CD4-positive, alpha-beta T cell (primary cell): ENCODE data around the gene UGGT2. TPM values are rescaled to one million over a fixed set of nuclear protein-coding genes. Genes with fewer than 3 reads are reported as not detected.

ENCODE experiments used
- ATAC-seq: fragments of 200-7000 bp; cut with Tn5 transposase; one replicate; pipeline ENCODE4 v1.10.0; 2022; ENCODE audit warnings: mild to moderate bottlenecking; ENCODE audit not compliant: poor library complexity
- CTCF ChIA-PET: fragments of 350-600 bp; sonication (Branson Sonifier 250); formaldehyde crosslinking; loops from one replicate; lab custom pipeline; 2021; ENCODE audit warnings: antibody characterized with exemption, inconsistent platforms; lab: Charles Lee
- POLR2A ChIA-PET: fragments of 350-600 bp; sonication (Branson Sonifier 250); formaldehyde crosslinking; loops from one replicate; lab custom pipeline; 2021; ENCODE audit warnings: antibody characterized with exemption, inconsistent platforms; lab: Charles Lee
- DNase-seq, 14 experiments: peaks; one replicate each; pipeline ENCODE4 v3.0.0-alpha.2; 2013 to 2020; ENCODE audit warnings: mixed read lengths in 2 of 14
- H3K27ac ChIP-seq, 2 donors: one replicate each; pipeline versions ENCODE4 v1.5.1 to v1.7.0; 2013; ENCODE audit warnings: low read length in 2 of 2, low read depth in 1 of 2, mild to moderate bottlenecking in 1 of 2
- H3K27me3 ChIP-seq, 2 experiments: 1 replicate in 1 of 2; 2 replicates in 1 of 2; pipeline versions ENCODE4 v1.6.1 to v1.7.0; 2013; ENCODE audit warnings: low read length in 2 of 2, control low read depth in 1 of 2, mild to moderate bottlenecking in 1 of 2, moderate library complexity in 1 of 2; ENCODE audit not compliant: insufficient read depth in 2 of 2, control insufficient read depth in 1 of 2
- H3K36me3 ChIP-seq: one replicate; pipeline ENCODE4 v1.6.1; 2013; ENCODE audit warnings: low read length, control low read depth; ENCODE audit not compliant: insufficient read depth
- H3K4me1 ChIP-seq: one replicate; pipeline ENCODE4 v1.6.1; 2013; ENCODE audit warnings: low read length, control low read depth; ENCODE audit not compliant: insufficient read depth
- H3K4me3 ChIP-seq: one replicate; pipeline ENCODE4 v1.5.1; 2013; ENCODE audit warnings: mild to moderate bottlenecking, low read length, moderate library complexity
- H3K9me3 ChIP-seq, 2 experiments: 1 replicate in 1 of 2; 2 replicates in 1 of 2; pipeline versions ENCODE4 v1.6.1 to v1.7.0; 2013; ENCODE audit warnings: low read length in 2 of 2, mild to moderate bottlenecking in 2 of 2, control low read depth in 1 of 2, moderate library complexity in 1 of 2; ENCODE audit not compliant: control insufficient read depth in 1 of 2, insufficient read depth in 1 of 2
- H3K27ac Mint-ChIP-seq: one replicate; pipeline ENCODE4 v1.8.0; 2020; ENCODE audit warnings: mixed read lengths
- H3K27me3 Mint-ChIP-seq: one replicate; pipeline ENCODE4 v1.8.0; 2021; ENCODE audit warnings: mixed read lengths
- H3K36me3 Mint-ChIP-seq: one replicate; pipeline ENCODE4 v1.8.0; 2021; ENCODE audit warnings: low read depth, mixed read lengths
- H3K4me1 Mint-ChIP-seq: one replicate; pipeline ENCODE4 v1.8.0; 2021; ENCODE audit warnings: low read depth, mixed read lengths
- H3K4me3 Mint-ChIP-seq: one replicate; pipeline ENCODE4 v1.8.0; 2020; ENCODE audit warnings: mild to moderate bottlenecking, mixed read lengths
- H3K9me3 Mint-ChIP-seq: one replicate; pipeline ENCODE4 v1.8.0; 2020; ENCODE audit warnings: mixed read lengths
- CTCF ChIP-seq: fragments of 200-600 bp; IDR thresholded peaks from one replicate; pipeline ENCODE4 v1.8.0; 2022; ENCODE audit warnings: antibody characterized with exemption, mild to moderate bottlenecking
- intact Hi-C, 2 experiments: fragments of 100-400 bp; cut with DNase I in 1 of 2; cut with micrococcal nuclease in 1 of 2; formaldehyde crosslinking; loops; one replicate each; pipeline versions ENCODE4 v1.15.1 to v1.9.0; 2023 to 2025; cut with DNase I, micrococcal nuclease
- total RNA-seq, 174 experiments: library from RNA in 2 of 174; stranded (reverse) in 2 of 174; gene quantifications; one replicate each; pipeline ENCODE4 v1.2.3 and lab custom pipeline; 2021 to 2026

Gene UGGT2
- total RNA-seq, 2 experiments from 2014 or later: 0.38 TPM; not detected in 1

- Histone ChIP-seq H3K27me3 (no peaks in the 10 kb centered on the region), H3K36me3 (no peaks in the 10 kb centered on the region), H3K4me1 (no peaks in the 10 kb centered on the region), H3K4me3 (no peak overlapping the region), H3K9me3 (peaks cover 0 to 13% of the 10 kb centered on the region in 2 experiments), H3K27ac (no peak overlapping the region)
- ATAC-seq (no peak), DNase-seq (no peak)
- Mint-ChIP-seq H3K27me3 (peaks cover 30% of the 10 kb centered on the region), H3K4me3 (no peak overlapping the region), H3K9me3 (peaks cover 30% of the 10 kb centered on the region), H3K36me3 (no peaks in the 10 kb centered on the region), H3K4me1 (no peaks in the 10 kb centered on the region), H3K27ac (no peak overlapping the region)
- intact Hi-C loops: no loop called here
- CTCF ChIA-PET: no interaction called here
- TF ChIP-seq CTCF: no peak
- POLR2A ChIA-PET: no interaction called here
Observed at GRCh38 chr13:96044238-96044637, 9.0 kb downstream of the UGGT2 start.

DNA sequence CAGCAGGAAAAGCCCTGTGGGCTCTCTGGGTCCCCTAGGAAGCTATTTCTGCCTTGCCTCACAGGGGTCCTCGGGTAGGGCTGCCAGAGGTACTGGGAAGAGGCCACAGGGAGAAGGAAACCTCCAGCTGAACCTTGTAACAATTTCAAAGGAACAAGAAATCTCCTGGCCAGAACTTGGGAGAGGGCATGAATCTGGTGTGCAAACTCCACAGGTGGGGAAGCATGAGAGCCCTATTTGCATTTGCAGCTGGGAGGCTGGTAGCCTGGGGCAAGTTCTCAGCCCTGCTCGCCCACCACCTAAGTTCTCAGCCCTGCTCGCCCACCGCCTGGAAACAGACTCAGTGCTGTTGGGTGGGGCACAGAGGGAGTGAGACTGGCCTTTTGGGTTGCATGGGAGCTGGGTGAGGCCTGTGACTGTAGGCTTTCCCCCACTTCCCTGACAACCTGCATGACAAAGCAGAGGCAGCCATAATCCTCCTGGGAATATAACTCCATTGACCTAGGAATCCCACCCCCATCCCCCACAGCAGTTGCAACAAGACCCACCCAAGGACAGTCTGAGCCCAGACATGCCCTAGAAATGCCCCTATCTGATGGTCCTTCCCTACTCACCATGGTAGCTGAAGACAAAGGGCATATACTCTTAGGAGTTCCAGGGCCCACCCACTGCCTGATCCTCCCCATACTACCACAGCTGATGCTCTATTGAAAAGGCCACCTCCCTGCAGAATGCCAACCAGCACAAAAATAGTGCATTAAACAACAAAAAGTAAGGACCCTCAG, 11.7 kb downstream of the UGGT2 start:
- ChIA-PET CTCF (no interaction called here), POLR2A (interaction anchor here (1.1 kb wide), 1 partner anchor 21 kb away, joined by 4 read pairs; no protein-coding TSS in a partner anchor)
- no peaks in the 10 kb centered on the region for H3K4me1 ChIP-seq
- DNase-seq (no peak), ATAC-seq (no peak)
- no peak overlapping the region for H3K4me3 ChIP-seq
- no peaks in the 10 kb centered on the region for H3K4me1 Mint-ChIP-seq
- intact Hi-C loops: no loop called here
- H3K27ac Mint-ChIP-seq: no peak overlapping the region
- peaks cover 0 to 9% of the 10 kb centered on the region in 2 experiments for H3K9me3 ChIP-seq
- H3K9me3 Mint-ChIP-seq: peaks cover 25% of the 10 kb centered on the region
- no peaks in the 10 kb centered on the region for H3K36me3 Mint-ChIP-seq
- H3K27me3 ChIP-seq: no peaks in the 10 kb centered on the region
- no peaks in the 10 kb centered on the region for H3K36me3 ChIP-seq
- peaks cover 17% of the 10 kb centered on the region for H3K27me3 Mint-ChIP-seq
- H3K4me3 Mint-ChIP-seq: no peak overlapping the region
- H3K27ac ChIP-seq: no peak overlapping the region
- no peak for TF ChIP-seq CTCF

DNA sequence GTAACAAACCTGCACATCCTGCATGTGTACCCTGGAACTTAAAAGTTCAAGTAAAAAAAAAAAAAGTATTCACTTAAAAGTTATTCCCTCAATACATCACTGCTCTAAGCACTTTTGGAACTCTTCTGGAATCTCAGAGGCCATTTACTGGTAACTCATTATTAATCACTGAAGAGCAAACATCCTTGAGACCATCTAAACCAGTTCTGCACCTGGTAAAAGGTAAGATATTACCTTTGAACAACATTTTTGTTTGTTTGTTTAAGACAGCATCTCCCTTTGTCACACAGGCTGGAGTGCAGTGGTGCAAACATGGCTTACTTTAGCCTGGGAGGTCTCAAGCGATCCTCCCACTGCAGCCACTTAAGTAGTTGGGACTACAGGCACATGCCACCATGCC, 16.7 kb downstream of the UGGT2 start:
- ChIA-PET POLR2A (no interaction called here), CTCF (no interaction called here)
- Histone ChIP-seq H3K27ac (no peak overlapping the region), H3K27me3 (no peaks in the 10 kb centered on the region), H3K4me3 (no peak overlapping the region), H3K36me3 (no peaks in the 10 kb centered on the region), H3K4me1 (no peaks in the 10 kb centered on the region), H3K9me3 (peaks cover 0 to 22% of the 10 kb centered on the region in 2 experiments)
- Mint-ChIP-seq H3K27me3 (no peaks in the 10 kb centered on the region), H3K9me3 (no peaks in the 10 kb centered on the region), H3K36me3 (no peaks in the 10 kb centered on the region), H3K4me1 (no peaks in the 10 kb centered on the region), H3K4me3 (no peak overlapping the region), H3K27ac (no peak overlapping the region)
- ATAC-seq: no peak
- intact Hi-C loops: no loop called here
- DNase-seq: no peak
- TF ChIP-seq CTCF: no peak
